Esophagus muscularis mucosa (tissue), 4 donors: ENCODE measurements around the gene ZNF473.
"Not testable (repeated sequence)": the region's sequence is repeated elsewhere in the genome, so short reads cannot be mapped to it uniquely, and the experiment has no call there.

Source experiments
- CTCF ChIP-seq, 3 experiments: fragments of 200-600 bp in 2 of 3; fragments of 450-650 bp in 1 of 3; sonication (generic) in 2 of 3; IDR thresholded peaks; one replicate each; pipeline ENCODE4 v1.5.1; 2017 to 2019; ENCODE audit warnings: antibody characterized with exemption in 3 of 3, mild to moderate bottlenecking in 2 of 3, moderate library complexity in 1 of 3
- EP300 ChIP-seq: sonication (generic); formaldehyde crosslinking; IDR thresholded peaks from one replicate; pipeline ENCODE4 v1.6.1; 2017; ENCODE audit warnings: antibody characterized with exemption
- POLR2A ChIP-seq: fragments of 450-650 bp; IDR thresholded peaks from one replicate; pipeline ENCODE4 v1.6.1; 2017; ENCODE audit warnings: antibody characterized with exemption, moderate library complexity, mild to moderate bottlenecking, low read depth

GRCh38 chr19:50091786-50092185 is 66.0 kb downstream of the ZNF473 start:
- TF ChIP-seq EP300; CTCF (IDR thresholded peaks at IDR 0.05); POLR2A: not testable (repeated sequence)
